Measurements from ENCODE around the gene TOR1AIP1.

DNA sequence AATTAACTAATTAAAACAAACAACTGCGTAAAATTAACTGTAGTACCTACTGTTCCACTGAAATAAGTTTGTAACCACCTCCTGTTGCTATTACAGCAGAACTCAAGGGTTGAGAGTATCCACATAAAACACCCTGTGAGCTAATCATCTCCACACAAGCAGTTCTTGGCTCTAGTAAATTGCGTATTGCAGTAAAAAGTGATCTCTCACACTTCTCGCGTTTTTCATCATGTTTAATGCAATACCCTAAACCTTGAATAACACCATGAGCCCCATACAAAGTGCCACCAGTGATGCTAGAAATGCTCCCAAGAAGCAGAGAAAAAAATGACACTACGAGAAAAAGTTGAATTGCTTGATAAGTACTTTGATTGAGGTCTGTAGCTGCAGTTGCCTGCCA is 43.2 kb downstream of the TOR1AIP1 start:
- TF ChIP-seq, protein P1, sequence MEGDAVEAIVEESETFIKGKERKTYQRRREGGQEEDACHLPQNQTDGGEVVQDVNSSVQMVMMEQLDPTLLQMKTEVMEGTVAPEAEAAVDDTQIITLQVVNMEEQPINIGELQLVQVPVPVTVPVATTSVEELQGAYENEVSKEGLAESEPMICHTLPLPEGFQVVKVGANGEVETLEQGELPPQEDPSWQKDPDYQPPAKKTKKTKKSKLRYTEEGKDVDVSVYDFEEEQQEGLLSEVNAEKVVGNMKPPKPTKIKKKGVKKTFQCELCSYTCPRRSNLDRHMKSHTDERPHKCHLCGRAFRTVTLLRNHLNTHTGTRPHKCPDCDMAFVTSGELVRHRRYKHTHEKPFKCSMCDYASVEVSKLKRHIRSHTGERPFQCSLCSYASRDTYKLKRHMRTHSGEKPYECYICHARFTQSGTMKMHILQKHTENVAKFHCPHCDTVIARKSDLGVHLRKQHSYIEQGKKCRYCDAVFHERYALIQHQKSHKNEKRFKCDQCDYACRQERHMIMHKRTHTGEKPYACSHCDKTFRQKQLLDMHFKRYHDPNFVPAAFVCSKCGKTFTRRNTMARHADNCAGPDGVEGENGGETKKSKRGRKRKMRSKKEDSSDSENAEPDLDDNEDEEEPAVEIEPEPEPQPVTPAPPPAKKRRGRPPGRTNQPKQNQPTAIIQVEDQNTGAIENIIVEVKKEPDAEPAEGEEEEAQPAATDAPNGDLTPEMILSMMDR (tag by site-specific recombination; IDR thresholded peaks at IDR 0.05), result no peak
- TF ChIP-seq, protein P2, sequence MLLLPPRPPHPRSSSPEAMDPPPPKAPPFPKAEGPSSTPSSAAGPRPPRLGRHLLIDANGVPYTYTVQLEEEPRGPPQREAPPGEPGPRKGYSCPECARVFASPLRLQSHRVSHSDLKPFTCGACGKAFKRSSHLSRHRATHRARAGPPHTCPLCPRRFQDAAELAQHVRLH (tag by site-specific recombination; IDR thresholded peaks at IDR 0.05), result no peak
- TF ChIP-seq ZNF76 (tag by site-specific recombination; IDR thresholded peaks at IDR 0.05; ENCODE audit: borderline replicate concordance, low read depth) (no peak), HOXA7 (CRISPR knock-in tag; IDR thresholded peaks at IDR 0.05; ENCODE audit: borderline replicate concordance) (no peak), GLI4 (tag by site-specific recombination; IDR thresholded peaks at IDR 0.05) (no peak), REST (tag by site-specific recombination; IDR thresholded peaks at IDR 0.05) (no peak), ZNF610 (tag by site-specific recombination; IDR thresholded peaks at IDR 0.05; ENCODE audit: borderline replicate concordance) (no peak)

Measured in HEK293 (cell line).